Activated T-cell treated with anti-CD3 and anti-CD28 coated beads, Interleukin-2, amount 50 U/mL, for 1 hour (primary cell): ENCODE measurements around the gene WWTR1.

Experiments used
- DNase-seq: peaks from one replicate; pipeline ENCODE4 v3.0.0-alpha.2; 2020

The WWTR1 gene

GRCh38 chr3:149657926-149658743 lies at the start of gene WWTR1:
TSS of gene WWTR1 (minus strand) at chr3:149658025. CDS start at chr3:149657306, 719 bp downstream.
- peak; percentile 25 for DNase-seq

- DNase-seq, result no peak
Observed at GRCh38 chr3:149706905-149707304, 49.1 kb upstream of the WWTR1 start.

GRCh38 chr3:149705416-149705815 lies 47.6 kb upstream of the WWTR1 start:
- no peak for DNase-seq

GRCh38 chr3:149703466-149703865 lies 45.6 kb upstream of the WWTR1 start:
- DNase-seq, result no peak

DNA sequence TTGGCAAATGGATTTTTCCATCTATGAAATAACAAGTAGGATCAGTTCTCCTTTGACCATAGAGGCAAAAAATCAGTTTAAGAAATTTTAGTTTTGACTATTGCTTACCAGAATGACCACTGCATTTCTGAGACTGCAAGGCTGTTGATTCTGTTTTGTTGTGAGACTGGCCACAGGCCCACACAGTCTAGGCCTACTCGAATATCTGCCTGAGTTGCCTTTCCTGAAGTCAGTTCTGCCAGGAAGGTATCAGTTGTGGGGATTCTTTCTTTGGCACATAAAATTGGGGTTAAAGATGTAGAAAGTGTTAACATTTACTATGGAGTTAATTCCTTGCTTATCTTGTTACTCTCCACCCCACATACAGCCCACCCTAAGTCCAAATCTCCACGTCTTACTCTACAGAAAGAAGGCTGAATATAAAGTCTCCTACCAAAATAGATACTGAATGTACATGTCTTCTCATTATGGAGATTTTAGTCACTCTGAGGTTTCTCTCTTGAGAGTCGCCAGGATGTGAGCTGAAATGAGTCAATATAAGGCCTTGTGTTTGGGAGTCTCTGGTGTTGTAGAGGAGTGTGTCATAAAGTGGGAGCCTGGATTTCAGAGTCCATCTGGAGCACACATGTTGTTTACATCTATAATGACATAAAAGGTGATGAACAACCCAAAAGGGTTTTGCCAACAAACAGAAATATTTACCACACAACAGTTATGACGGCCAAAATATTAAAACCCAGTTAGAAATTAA lies 45.0 kb upstream of the WWTR1 start:
- no peak for DNase-seq

DNA sequence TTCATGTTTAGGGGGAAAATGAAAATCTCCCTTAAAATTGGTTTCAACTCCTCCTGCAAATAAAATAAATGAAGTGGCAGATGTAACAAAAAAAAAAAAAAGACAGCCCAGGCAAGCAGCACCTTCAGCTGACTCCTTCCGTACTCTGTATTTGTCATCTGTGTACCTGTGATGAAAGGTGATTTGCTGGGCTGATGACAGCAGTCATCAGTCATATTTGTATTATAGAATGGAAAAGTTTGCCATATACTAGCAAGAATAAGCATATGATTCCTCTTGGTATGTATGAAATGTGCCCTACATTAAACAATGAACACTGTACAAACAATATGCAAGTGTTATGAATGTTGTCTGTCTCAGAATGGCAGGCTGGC lies 44.1 kb upstream of the WWTR1 start:
- no peak for DNase-seq

GRCh38 chr3:149701206-149701976 lies 43.6 kb upstream of the WWTR1 start:
- no peak for DNase-seq

- no peak for DNase-seq
Observed at GRCh38 chr3:149688122-149688757, 30.4 kb upstream of the WWTR1 start.

DNA sequence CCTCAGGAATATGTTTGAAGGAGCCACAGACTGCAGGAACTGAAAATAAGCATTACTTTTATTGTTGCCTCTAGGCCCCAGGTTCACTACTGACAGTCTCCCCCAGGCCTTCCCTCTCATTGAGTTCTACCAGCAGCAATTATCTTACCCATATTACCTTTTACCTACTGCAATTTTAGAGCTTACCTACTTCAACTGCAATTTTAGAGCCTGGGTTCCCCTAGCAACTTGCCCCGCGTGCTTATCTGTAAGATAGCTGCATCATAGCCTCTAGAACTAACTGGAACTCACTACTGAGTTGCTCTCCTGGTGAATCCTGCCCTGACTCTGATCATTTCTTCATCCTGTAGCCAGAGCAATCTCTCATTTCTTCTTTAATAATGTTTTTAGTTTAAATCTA lies 29.2 kb upstream of the WWTR1 start:
- no peak for DNase-seq

GRCh38 chr3:149678351-149678950 lies 20.6 kb upstream of the WWTR1 start:
- no peak for DNase-seq

GRCh38 chr3:149673393-149673792 lies 15.6 kb upstream of the WWTR1 start:
- DNase-seq, result no peak

DNA sequence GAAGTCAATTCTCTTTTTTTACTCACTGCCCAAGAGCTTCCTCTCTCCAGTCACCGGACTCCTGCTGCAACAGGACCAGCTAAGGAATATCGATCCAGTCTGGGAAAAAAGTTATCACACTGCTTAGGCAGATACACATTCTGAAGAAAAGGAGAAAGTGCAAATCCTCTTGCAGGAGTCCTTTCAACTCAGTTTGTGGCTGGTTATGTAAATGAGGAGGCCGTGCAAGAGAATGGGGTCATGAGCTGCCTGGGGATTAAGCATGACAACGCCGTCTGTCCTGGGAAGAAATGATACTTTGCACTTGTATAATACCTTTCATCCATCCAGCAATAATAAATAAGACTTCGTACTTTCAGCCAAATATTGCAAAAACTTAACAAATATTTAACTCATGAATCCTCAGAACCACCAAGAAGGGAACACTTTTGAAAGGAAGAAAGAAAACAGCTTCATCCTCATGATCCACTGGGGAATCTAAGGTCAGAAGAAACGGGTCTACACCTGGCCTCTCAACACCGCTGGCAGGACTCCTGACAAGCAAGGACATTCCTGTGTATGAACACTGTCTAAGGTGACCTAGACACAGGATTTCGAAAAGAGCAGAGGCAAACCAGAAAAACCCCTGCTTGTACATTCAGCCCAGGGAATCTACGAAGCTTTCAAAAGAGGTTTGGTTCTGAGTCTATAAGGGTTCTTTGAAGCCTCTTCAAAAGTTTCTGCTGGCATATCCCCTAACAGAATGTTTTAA lies 13.1 kb upstream of the WWTR1 start:
- DNase-seq, result no peak

DNA sequence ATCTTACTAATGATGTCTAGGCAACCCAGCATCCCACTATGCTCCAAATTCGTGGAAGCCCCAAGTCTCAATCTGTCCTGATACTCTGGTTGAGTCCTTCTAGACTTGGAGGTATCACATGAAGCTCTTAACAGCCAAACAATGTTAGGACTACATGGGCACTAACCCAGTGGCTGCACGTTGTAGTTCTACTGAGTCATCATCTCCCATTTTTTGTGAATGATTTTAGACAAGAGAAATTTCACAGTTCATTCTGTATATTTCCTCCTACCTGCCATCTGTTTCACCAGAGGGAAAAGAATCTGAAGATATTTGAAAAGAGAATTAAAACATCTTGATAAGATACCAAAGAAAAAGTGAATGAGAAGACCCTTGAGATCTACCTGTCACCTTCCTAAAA lies 9.8 kb upstream of the WWTR1 start:
- DNase-seq, result no peak

DNA sequence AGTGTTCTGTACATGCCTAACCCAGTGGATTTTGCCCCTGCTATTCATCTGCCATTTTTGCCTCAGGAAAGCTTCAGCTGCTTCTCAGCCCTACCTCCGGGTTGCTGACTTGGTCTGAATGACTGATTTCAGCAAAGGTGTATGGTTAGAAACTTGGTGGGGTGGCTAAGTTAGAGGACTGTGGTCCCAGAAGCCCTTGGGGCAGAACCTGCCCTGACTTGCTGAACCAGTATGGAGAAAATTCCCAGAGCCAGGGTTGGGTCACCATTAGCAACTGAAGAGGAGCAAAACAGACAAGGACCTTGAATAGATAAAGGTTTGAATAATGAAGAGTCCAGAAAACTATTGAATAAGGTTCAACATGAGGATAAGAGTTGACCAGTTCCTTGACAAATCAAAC lies 6.1 kb upstream of the WWTR1 start:
- no peak for DNase-seq

GRCh38 chr3:149662240-149662887 lies 4.5 kb upstream of the WWTR1 start:
- no peak for DNase-seq

- DNase-seq, result no peak
Observed at GRCh38 chr3:149660462-149660861, 2.6 kb upstream of the WWTR1 start.

DNA sequence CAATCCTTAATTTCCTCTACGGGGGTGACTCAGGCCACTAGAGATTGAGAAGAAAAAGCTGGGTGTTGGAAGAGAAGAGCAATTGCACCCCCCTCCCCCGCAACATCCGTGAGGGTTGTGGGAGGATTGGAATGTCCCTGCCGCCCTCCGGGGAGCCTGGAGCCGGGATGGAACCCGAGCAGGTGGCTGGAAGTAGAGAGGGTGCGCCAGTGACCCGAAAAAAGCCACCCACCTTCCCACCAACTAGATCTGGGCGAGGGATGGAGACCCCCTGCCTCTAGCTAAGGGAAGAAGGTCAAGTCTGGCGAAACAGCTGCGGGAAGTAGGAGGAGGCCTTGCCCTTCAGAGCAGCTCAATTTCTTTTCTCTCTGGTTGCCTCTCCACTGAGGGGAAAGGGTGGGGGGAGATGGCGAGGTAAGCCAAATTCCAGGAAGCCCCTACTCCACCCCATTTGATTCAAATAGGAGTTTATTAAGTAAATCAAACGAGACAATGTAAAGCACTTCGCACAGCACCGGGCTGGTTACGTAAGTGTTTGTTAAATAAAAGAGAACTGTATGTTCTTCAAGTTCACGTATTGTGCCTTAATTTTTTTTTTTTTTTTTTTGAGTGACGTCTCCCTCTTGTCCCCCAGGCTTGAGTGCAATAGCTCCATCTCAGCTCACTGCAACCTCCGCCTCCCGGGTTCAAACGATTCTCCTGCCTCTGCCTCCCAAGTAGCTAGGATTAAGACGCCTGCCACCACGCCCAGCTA lies 1.1 kb upstream of the WWTR1 start:
- no peak for DNase-seq

DNA sequence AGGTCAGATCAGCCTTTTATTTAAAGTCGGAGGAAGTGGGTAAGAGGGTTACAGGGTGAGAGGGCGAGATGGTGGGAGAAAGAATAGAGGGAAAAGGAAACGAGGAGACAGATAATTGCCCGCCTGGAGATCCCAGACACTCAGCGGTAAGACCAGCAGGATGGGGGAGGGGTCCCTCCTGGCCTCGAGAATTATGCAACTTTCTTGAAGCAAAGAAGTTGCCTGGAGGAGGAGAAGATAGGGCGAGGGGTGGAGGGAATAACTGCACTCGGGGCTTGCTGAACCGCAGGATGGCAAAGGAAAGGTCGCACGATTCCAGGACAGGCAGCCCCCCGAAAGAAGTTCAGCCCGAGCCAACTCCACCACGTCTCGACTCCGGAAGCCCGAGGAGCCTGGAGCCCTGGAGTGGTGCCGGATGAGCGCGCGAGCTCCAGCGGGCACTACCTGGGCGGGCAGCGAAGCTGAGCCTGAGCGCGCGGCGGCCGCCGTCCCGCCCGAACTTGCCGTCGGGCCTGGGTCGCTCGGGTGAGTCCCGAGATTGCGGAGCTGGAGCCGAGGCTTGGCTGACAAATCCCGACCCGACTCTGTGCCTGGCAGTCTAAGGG lies 402 bp downstream of the WWTR1 start:
- peak; percentile 27 for DNase-seq

GRCh38 chr3:149655826-149656574 lies 1.8 kb downstream of the WWTR1 start:
- DNase-seq, result no peak
